ENCODE results near the gene COPE. TPM values are rescaled to one million over a fixed set of nuclear protein-coding genes. Genes with fewer than 3 reads are reported as not detected.

COPE gene
- total and polyA plus RNA-seq, 2 of the 4 experiments (the other 2 are of a cell fraction), result 347 to 461 TPM

DNA sequence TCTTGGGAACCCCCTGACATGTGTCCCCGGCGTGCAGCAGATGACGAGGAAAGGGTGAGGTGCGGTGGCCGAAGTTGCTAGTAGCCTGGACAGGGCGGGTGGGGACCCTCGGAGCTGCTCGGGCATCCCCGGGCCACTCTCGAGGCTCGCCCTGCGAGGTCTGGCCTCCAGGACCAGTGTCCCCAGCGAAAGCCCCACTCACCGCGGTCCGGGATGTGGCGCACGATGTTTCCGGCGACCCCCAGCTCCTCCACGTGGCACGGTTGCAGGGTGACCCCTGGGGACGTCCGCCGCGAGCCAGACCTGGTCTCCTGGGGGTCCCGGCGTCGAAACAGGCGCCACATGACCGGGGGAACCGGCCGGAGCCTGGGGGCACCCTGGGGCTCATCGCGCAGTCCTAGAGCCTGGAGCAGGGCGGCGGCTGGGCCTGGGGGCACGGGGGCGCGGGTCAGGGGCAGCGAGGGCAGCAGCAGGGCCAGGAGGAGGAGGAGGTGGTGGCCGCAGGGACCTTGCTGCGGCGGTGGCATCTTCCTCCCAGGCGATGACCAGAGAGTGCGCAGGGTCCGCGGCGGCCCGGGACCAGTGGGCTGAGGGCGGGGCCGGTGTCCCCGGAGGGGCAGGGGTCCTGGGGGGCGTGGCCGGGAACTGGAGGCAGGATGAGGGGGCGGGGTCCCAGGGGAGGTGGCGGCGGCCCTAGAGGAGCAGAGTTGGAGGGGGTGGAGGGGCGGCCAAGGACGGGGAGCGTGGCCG, 49.2 kb downstream of the COPE start:
- POLR2A ChIA-PET (ENCODE audit: unreplicated experiment), result no interaction called here

More for the DNA sequence above, 49.2 kb downstream of the COPE start:
- intact Hi-C loops (cut with micrococcal nuclease) (no loop called here), in situ Hi-C loops (cut with MboI; ENCODE audit: low sequenced_read_pairs) (no loop called here), dilution Hi-C loops (cut with HindIII; ENCODE audit: low sequenced_read_pairs, unreplicated experiment) (no loop called here)
- Histone ChIP-seq H2AK5ac (ENCODE audit: low read depth, low read length) (no peak overlapping the region), H4K5ac (ENCODE audit: low read depth, low read length) (no peak overlapping the region), H3K56ac (ENCODE audit: extremely low read depth, insufficient read depth, low read length) (no peak overlapping the region), H3K4me2 (ENCODE audit: low read depth, low read length) (no peak overlapping the region), H4K8ac (ENCODE audit: low read depth in 2 of 2, low read length in 2 of 2) (no peak overlapping the region), H4K91ac (ENCODE audit: insufficient read depth, low read depth, low read length) (no peak overlapping the region), H2BK5ac (ENCODE audit: low read depth, low read length, poor library complexity, severe bottlenecking) (no peak overlapping the region), H2BK120ac (ENCODE audit: low read depth, low read length) (no peak overlapping the region), H2AFZ (replicated peaks; ENCODE audit: low read length, poor library complexity) (no peak overlapping the region), H2BK15ac (ENCODE audit: low read depth, low read length) (no peak overlapping the region), H3K36me3 (ENCODE audit: control insufficient read depth, insufficient read depth, low read length) (peaks cover 31% of the 10 kb centered on the region), H2BK20ac (ENCODE audit: low read depth, low read length) (no peak overlapping the region), H3K18ac (ENCODE audit: low read depth, low read length) (no peak overlapping the region), H3K27ac (ENCODE audit: insufficient read depth, low read length) (no peak overlapping the region), H3K23ac (ENCODE audit: low read depth, low read length) (no peak overlapping the region), H3K27me3 (ENCODE audit: control insufficient read depth, insufficient read depth, low read length) (no peaks in the 10 kb centered on the region), H3K4me3 (ENCODE audit: insufficient read depth, low read depth, low read length) (no peak overlapping the region), H2AK9ac (replicated peaks; ENCODE audit: low read depth, low read length, poor library complexity) (no peak overlapping the region), H3K14ac (replicated peaks; ENCODE audit: low read depth, low read length) (no peak overlapping the region), H3K79me1 (ENCODE audit: low read depth in 1 of 2, low read length in 2 of 2) (peaks cover 2 to 6% of the 10 kb centered on the region in 2 experiments; a peak in 1 of 4 replicates), H3K9me1 (ENCODE audit: insufficient read depth, low read length) (no peaks in the 10 kb centered on the region), H4K20me1 (ENCODE audit: insufficient read depth, low read length) (peaks cover 8% of the 10 kb centered on the region), H3K9ac (ENCODE audit: low read depth, low read length) (no peak overlapping the region), H3K4me1 (ENCODE audit: control insufficient read depth, insufficient read depth, low read length) (no peaks in the 10 kb centered on the region), H3K4ac (ENCODE audit: low read depth, low read length) (no peak overlapping the region), H3K9me3 (ENCODE audit: control insufficient read depth, insufficient read depth, low read length) (no peaks in the 10 kb centered on the region)
- CTCF ChIA-PET, result no interaction called here
- DNase-seq (no peak), ATAC-seq (ENCODE audit: low read depth) (no peak)
- 50% methylated on average over 26 of the region's 62 CpGs; no CpG with 5 or more reads in 1 of the 2 experiments for WGBS, 2 experiments (ENCODE audit: extremely low coverage in 2 of 2, insufficient read length in 1 of 2)
- TF ChIP-seq FOS (IDR thresholded peaks at IDR 0.05; ENCODE audit: low read depth, low read length), result no peak
- no peak for TF ChIP-seq CEBPB (IDR thresholded peaks at IDR 0.05; ENCODE audit: low read depth, low read length)
- no peak for TF ChIP-seq RCOR1 (IDR thresholded peaks at IDR 0.05; ENCODE audit: insufficient replicate concordance, low read length)
- no peak for TF ChIP-seq MAZ (IDR thresholded peaks at IDR 0.05; ENCODE audit: borderline replicate concordance, low read depth, low read length)
- TF ChIP-seq ELK1 (IDR thresholded peaks at IDR 0.05; ENCODE audit: borderline replicate concordance, low read depth, low read length), result no peak
- TF ChIP-seq SMC3 (IDR thresholded peaks at IDR 0.05; ENCODE audit: low read depth, low read length), result no peak
- TF ChIP-seq, protein P1, sequence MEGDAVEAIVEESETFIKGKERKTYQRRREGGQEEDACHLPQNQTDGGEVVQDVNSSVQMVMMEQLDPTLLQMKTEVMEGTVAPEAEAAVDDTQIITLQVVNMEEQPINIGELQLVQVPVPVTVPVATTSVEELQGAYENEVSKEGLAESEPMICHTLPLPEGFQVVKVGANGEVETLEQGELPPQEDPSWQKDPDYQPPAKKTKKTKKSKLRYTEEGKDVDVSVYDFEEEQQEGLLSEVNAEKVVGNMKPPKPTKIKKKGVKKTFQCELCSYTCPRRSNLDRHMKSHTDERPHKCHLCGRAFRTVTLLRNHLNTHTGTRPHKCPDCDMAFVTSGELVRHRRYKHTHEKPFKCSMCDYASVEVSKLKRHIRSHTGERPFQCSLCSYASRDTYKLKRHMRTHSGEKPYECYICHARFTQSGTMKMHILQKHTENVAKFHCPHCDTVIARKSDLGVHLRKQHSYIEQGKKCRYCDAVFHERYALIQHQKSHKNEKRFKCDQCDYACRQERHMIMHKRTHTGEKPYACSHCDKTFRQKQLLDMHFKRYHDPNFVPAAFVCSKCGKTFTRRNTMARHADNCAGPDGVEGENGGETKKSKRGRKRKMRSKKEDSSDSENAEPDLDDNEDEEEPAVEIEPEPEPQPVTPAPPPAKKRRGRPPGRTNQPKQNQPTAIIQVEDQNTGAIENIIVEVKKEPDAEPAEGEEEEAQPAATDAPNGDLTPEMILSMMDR (conservative IDR thresholded peaks at IDR 0.05; ENCODE audit: low read depth, low read length), result no peak
- TF ChIP-seq NFE2L2 (IDR thresholded peaks at IDR 0.05; ENCODE audit: low read depth, low read length), result no peak
- TF ChIP-seq MXI1 (IDR thresholded peaks at IDR 0.05; ENCODE audit: borderline replicate concordance, low read depth, low read length), result no peak
- no peak for TF ChIP-seq MAFK (IDR thresholded peaks at IDR 0.05; ENCODE audit: low read depth, low read length)
- TF ChIP-seq USF2 (IDR thresholded peaks at IDR 0.05; ENCODE audit: low read depth, low read length), result no peak
- BruUV-seq (replicated peaks), result no TSS peak
